Inflammatory macrophage treated with lipopolysaccharide for 1 hour (primary cell): ENCODE results near the gene SRGAP2C.
"Not testable (repeated sequence)": the region's sequence is repeated elsewhere in the genome, so short reads cannot be mapped to it uniquely, and the experiment has no call there.

Experiments
- DNase-seq, 2 donors: peaks; one replicate each; pipeline ENCODE4 v3.0.0-alpha.2; 2020 to 2022

SRGAP2C gene

GRCh38 chr1:121184290-121185127 is at the start of gene SRGAP2C, which contains the start of gene FAM72B:
Gene SRGAP2C (plus strand): TSS chr1:121184975. CDS start chr1:121187447, 2,472 bp downstream.
Gene FAM72B (minus strand): TSS chr1:121184340. CDS start chr1:121183489, 851 bp downstream.
- peak; percentile 96 to 98 for DNase-seq

GRCh38 chr1:121140393-121140792 is 44.4 kb upstream of the SRGAP2C start:
- DNase-seq: not testable (repeated sequence)

DNA sequence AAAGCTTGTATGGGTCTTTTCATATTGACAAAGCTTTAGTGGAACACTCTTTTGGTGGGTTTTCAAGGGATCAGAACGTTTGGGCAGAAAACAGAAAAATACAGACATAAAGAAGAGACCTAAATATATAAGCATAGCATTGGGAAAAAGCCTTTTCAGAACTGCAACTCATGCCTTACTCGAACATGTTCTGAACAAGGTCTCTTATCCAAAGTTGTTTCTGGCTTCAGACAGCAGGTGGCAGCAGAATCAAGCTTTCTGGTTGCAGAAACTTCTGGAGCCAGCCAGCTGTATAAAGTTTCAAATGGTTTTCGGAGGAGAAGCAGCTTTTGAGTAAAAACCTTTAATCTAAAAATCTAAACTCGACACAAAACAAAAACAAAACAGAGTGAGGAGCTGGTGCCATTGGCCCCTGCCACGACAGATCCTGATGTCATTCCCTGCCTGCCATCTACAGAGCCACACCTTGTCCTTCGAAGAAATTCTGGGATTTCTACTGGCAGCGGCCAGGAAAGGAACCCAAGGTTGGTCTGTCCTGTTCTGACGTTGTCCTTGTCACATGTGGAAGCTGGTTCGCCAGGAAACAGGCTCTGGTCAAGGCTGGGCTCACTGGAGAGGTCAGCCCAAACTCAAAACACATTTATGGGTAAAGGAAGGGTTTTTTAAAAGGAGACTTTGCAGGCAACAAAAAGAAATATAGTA is 36.1 kb upstream of the SRGAP2C start:
- DNase-seq: not testable (repeated sequence)

DNA sequence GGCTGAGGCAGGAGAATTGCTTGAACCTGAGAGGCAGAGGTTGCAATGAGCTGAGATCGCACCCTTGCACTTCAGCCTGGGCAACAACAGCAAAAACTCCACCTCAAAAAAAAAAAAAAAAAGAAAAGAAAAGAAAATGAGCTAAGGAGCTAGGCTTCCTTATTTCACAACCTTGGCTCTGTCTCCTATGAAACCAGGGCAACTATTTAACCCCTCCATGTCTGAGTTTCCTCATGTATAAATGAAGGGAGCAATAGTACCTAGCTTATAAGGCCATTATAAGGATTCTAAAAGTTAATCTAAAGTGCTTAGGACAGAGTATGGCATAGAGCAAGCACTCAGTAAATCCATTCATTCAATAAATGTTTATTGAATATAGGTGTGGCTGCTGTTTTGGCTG is 33.5 kb upstream of the SRGAP2C start:
- DNase-seq: not testable (repeated sequence)

GRCh38 chr1:121152788-121153187 is 32.0 kb upstream of the SRGAP2C start:
- DNase-seq: not testable (repeated sequence)

DNA sequence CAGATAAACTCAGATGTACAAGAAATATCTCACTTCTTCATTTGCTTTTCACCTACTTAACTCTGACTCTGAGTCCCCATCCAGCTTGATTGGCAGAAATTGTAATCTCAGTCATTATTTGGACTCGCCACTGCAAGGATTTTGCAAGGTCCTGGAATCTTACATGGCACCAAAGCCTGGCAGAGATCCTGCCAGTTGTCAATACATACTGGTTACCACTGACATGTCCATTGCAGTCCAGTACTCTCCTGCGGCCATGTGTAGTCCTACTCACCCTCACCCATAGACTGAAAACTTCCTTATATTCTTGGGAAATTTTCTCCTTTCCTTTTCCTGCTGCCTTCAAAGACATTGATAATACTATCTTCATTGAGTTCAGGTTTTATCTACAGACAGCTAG is 30.0 kb upstream of the SRGAP2C start:
- not testable (repeated sequence) for DNase-seq

DNA sequence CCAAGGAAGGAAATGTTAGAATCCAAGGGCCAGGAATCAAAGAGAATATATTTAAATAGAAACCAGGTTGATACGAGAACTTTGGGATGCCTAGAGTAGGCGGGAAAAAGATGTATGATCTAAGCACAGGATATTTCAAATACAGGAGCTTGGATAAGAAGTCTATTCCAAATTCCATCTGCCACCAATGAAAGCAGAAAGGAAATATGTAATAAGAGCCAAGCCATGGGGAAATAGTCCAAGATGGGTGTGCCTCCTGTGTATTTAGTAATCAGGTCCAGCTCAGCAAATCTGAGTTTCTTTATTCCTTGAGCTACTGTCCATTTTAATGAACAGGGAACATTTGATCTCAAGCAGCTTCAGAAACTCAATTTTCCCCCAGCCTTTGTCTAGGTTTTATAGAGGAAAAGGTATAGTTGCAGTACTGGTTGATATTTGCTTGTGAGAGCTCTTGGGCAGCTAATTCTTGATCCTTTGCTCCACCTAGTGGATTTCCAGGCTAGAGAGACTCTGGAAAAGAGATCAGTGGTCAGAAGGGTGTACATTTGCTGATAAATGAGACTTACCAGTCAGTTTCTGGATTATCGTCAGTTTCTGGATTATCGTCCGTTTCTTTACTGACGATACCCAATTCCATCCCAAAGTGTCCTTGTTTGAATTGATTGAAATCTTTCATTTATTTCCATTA is 29.0 kb upstream of the SRGAP2C start:
- peak in 1 of 2 donors; percentile 43 for DNase-seq

GRCh38 chr1:121156958-121157603 is 27.7 kb upstream of the SRGAP2C start:
- DNase-seq: not testable (repeated sequence)

- DNase-seq: not testable (repeated sequence)
Measured at GRCh38 chr1:121157609-121158008, 27.2 kb upstream of the SRGAP2C start.

- not testable (repeated sequence) for DNase-seq
Measured at GRCh38 chr1:121160118-121160517, 24.7 kb upstream of the SRGAP2C start.

DNA sequence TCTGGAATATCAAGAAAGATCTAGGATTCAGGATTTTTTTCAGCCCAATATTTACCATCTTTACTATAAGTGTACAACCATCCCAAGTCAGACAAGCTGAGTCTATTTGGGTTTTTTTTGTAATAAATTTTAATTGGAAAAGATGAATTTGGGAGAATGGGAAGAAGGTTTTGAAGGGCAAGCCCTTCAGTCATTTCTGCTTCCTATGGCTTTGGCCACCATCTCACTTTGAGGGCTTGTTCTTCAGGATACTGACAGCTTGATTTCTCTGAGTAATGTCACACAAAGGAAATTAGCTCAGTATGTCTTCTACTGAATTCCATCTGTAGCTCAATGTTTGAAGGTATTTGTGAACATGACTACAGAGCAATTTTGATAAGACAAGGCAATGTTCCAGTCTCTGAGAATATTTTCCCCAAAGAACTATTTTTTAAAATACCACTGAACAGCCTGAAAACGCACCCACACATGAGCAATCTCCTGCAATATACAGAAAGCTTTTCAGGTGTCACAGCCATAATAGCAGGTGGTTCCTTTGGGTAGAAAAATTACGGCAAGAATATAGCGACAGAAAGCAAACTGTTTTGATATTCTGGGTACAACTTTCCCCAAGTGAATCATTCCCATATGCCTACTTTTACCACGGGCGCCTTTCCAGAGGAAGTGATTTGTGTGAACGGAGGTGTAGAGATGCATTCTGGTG is 23.4 kb upstream of the SRGAP2C start:
- DNase-seq: not testable (repeated sequence)

- DNase-seq: peak; percentile 57 to 60
Measured at GRCh38 chr1:121163850-121164757, 20.7 kb upstream of the SRGAP2C start.

- DNase-seq: peak in 1 of 2 donors; percentile 10
Measured at GRCh38 chr1:121165296-121165695, 19.5 kb upstream of the SRGAP2C start.

- not testable (repeated sequence) for DNase-seq
Measured at GRCh38 chr1:121167225-121167738, 17.5 kb upstream of the SRGAP2C start.

GRCh38 chr1:121168152-121168668 is 16.6 kb upstream of the SRGAP2C start:
- DNase-seq: not testable (repeated sequence)

DNA sequence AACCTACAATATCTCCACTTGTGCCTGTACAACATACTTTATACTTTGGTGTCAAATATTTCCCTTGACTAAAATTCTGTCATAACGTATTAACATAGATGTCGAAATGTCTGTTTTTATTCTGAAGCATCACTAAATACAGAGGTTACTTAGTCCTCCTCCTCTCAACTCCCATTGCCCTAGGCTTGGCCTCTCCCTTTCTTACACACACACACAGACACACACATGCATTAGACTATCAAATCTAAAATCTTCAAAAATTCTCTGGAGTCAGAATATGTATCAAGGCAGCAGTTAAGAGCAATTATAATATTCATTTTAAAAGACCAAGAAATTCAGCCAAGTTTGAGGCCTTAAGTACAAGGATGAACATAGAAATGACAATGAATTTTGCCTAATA is 8.1 kb upstream of the SRGAP2C start:
- DNase-seq: not testable (repeated sequence)

DNA sequence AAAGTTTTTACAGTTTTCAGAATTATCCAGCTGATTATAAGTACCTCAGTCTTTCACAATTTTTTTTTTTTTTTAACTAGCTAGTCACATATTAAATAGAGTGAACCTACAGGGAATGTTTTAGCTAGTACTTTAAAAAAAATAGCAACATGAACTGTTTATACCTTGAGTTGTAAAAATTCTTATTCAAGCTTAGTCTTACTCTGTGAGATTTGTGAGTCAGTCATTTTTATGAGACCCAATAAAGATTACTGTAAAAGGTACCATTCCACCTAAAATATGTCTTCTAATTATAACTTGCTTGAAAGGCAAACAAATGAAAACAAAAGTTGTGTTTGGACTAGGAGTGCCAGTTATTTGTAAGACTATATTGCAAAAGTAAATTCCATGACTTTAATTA is 6.6 kb upstream of the SRGAP2C start:
- DNase-seq: not testable (repeated sequence)

GRCh38 chr1:121183867-121184266 is 908 bp upstream of the SRGAP2C start:
- not testable (repeated sequence) for DNase-seq

DNA sequence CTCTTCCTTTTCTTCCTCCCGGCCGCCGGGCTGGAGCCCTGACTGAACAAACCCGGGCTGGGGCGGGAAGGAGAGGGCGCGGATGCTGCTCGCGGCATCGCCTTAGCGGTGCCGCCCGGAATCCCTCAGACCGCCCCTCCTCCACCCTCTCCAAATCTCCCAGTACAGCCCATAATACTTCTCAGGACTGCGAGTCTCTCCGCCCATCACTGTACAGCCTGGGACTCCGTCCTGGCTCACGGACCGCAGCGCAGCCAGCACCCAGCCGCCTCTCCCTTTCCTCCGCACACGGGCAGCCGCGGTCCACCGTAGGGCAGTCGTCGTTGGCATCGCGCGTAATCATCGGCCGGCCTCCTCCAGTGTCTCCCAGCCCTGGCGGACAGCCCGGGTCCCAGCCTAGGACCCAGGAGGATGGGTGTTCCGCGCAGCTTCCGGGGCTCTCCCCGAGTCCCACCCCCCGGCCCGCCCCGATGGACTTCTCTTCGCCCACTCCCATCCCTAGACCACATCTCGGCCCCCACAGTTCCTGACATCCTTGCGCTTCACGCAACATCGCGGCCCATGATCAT is 449 bp downstream of the SRGAP2C start:
- DNase-seq: not testable (repeated sequence)

DNA sequence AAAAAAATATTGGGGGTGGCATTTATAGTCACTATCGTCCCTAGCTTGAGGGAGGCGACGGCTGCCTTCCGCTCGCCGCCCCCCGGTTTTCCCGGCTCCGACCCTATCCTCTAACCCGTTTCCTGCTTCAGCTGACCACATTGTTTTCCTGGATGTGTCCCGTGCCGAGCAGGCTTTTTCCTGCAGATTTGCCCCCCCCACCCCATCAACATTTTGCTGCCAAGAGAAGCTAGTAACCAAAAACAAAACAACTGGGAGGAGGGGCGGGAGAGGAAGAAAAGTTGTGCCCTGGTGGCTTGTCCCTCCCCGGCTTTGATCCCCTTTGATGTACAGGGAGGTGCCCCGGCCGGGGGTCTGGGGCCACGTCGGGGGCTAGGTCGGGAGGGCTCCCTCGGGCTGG is 1.4 kb downstream of the SRGAP2C start:
- not testable (repeated sequence) for DNase-seq
